GM12892 (cell line): ENCODE results near the gene RPEL1.

ENCODE experiments used
- POLR2A ChIP-seq: IDR thresholded peaks from 2 replicates; pipeline ENCODE4 v1.6.1; 2011; ENCODE audit warnings: low read depth, low read length, control low read depth
- POLR2AphosphoS5 ChIP-seq: IDR thresholded peaks from 2 replicates; pipeline ENCODE4 v1.6.1; 2011; ENCODE audit warnings: low read depth, low read length, control low read depth
- TAF1 ChIP-seq: IDR thresholded peaks from 2 replicates; pipeline ENCODE4 v1.6.1; 2011; ENCODE audit warnings: low read depth, mild to moderate bottlenecking, control low read depth, low read length, borderline replicate concordance

DNA sequence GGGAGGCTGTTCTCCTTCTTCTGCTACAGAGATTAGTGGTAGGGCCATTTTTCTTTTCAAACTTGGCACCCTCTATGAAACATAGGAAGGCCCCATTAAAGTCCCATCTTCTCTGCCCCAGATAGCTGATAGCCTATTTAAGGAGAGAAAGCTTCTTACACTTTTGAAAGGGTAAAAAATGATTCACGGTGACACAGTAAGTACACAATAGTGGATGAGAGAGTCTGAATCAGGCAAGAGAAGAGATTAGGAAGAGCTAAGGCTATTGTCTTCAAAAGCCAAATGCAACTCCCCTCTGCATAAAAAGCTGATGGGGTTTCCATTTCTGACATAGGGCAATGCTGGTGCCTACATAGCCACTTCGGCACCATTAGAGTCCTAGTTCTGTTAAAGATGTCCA is 34.8 kb downstream of the RPEL1 start:
- TF ChIP-seq POLR2AphosphoS5 (no peak), POLR2A (no peak), TAF1 (no peak)
